Erythroblast (primary cell): Measurements from ENCODE around the gene UFC1.

Experiments
- GATA1 ChIP-seq: IDR thresholded peaks from 2 replicates; pipeline ENCODE4 v1.6.1; 2011; ENCODE audit warnings: low read depth, mild to moderate bottlenecking, control low read depth, low read length, moderate library complexity
- POLR2A ChIP-seq: IDR thresholded peaks from 2 replicates; pipeline ENCODE4 v1.6.1; 2011; ENCODE audit warnings: mild to moderate bottlenecking, low read length

DNA sequence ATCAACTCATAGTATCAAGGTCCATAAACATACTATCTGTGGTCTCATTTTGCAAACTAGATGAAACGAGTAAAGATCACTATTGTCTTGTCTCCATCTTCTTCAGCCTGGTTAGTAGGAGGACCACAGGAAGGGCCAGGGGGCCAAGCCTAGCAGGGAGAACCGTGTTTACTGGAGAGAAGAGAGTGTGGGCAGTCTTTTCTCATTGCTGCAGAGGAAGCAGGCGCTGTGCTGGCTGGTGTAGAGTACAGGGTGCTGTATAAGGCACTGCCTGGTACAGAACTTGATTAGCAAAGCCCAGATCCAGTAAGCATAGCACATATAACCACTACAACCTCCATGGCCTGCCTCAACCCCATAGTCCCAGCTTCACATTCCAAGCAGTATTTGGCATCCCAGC is 33.5 kb downstream of the UFC1 start:
- TF ChIP-seq POLR2A (no peak), GATA1 (no peak)
